ENCODE data around the gene ESR2. TPM values are rescaled to one million over a fixed set of nuclear protein-coding genes. Genes with fewer than 3 reads are reported as not detected.

ESR2 gene
- total RNA-seq, 1 donor from 2014 or later = 0.06 TPM

DNA sequence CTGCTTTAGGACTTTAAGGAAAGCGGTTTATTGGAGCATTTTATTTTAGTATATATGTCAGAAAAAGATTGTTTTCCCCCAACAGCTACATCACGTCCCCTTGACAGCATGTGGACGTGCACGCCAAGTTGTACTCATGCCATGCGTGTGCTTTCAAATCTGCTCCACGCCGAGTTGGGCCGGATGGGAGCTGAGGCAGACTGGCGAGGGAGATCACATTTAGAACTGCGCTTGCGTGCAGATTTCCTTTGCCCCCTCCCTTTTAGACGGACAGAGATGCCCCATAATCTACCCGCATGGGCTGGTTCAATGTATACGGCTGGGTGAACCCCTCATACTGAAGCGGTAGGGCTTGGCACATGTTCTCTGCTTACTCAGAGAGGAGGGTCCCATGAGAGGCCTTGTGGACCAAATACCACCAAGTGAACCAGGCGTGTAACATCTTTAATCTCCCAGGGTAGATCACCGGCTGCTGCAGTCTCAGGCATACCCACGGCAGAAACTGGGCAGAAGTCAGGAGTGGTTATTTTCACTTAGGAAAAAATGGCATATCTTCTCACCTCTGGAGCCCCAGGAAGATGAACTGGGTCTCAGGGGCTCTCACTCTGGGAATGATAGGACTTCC, 92.1 kb downstream of the ESR2 start:
- no peak overlapping the region for H3K4me3 ChIP-seq (ENCODE audit: low read depth, low read length)
- TF ChIP-seq, protein P1, sequence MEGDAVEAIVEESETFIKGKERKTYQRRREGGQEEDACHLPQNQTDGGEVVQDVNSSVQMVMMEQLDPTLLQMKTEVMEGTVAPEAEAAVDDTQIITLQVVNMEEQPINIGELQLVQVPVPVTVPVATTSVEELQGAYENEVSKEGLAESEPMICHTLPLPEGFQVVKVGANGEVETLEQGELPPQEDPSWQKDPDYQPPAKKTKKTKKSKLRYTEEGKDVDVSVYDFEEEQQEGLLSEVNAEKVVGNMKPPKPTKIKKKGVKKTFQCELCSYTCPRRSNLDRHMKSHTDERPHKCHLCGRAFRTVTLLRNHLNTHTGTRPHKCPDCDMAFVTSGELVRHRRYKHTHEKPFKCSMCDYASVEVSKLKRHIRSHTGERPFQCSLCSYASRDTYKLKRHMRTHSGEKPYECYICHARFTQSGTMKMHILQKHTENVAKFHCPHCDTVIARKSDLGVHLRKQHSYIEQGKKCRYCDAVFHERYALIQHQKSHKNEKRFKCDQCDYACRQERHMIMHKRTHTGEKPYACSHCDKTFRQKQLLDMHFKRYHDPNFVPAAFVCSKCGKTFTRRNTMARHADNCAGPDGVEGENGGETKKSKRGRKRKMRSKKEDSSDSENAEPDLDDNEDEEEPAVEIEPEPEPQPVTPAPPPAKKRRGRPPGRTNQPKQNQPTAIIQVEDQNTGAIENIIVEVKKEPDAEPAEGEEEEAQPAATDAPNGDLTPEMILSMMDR (conservative IDR thresholded peaks at IDR 0.05; ENCODE audit: low read depth, low read length) = no peak
- DNase-seq (ENCODE audit: low read depth) = no peak

DNA sequence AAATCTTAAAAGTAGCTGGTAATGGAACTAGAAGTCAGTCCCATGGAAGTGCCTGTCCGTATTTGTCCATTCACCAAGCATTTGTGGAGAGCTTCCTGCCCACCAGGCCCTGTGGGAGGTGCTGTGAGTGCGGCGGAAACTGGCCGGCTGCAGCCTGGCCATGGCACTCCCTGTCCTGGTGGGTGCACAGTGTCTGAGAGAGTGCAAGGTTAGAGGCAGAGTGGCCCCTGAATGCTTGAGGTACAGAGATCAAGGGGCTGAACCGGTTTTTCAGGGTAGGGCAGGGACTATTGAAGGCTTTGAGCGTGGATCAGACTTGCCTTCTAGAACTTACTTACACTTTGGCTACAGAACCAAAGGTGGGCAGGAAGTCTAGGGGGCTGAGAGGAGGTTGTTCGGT, 92.9 kb downstream of the ESR2 start:
- no peak overlapping the region for H3K4me3 ChIP-seq (ENCODE audit: low read depth, low read length)
- no peak for DNase-seq (ENCODE audit: low read depth)
- TF ChIP-seq, protein P1 (conservative IDR thresholded peaks at IDR 0.05; ENCODE audit: low read depth, low read length) = no peak

DNA sequence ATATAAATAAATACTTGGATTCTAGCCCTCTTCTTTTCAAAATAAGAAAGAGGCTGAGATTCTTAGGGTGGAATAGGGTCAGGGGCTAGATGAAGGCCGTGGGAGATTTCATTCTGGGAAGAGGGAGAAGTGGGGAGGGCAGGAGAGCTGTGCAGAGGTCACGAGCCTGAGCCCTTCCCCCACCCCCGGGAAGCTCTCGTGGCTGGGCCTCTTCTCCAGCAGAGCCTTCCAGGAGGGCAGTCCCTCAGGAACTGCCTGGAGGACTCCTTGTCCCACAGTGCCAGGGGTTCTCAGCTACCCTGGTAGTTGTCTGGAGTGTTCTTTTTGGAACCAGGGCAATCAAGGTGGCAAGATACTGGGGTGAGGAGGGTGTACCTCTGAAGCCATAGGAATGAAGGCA, 94.0 kb downstream of the ESR2 start:
- TF ChIP-seq, protein P1 (conservative IDR thresholded peaks at IDR 0.05; ENCODE audit: low read depth, low read length) = no peak
- DNase-seq (ENCODE audit: low read depth) = no peak
- no peak overlapping the region for H3K4me3 ChIP-seq (ENCODE audit: low read depth, low read length)

DNA sequence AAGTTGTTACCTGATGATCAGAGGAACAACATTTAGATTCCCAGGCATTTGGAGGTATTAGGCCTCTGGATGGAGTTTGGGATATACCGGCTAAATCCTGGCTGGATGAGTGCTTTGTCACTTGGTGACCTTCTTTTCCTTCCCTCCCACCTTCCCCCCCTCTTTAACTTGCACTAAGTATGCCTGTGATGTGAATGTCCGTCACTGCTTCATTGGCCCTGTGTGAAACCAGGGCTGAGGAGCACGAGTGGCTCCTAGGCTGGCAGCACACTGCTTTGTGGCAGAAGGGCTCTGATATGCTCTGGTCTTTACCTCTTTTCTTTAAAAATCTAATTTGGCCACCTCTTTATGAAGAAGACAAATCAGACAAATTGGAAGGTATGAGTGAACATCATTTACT, 95.7 kb downstream of the ESR2 start:
- TF ChIP-seq, protein P1 (conservative IDR thresholded peaks at IDR 0.05; ENCODE audit: low read depth, low read length) = no peak
- DNase-seq (ENCODE audit: low read depth) = no peak
- no peak overlapping the region for H3K4me3 ChIP-seq (ENCODE audit: low read depth, low read length)

DNA sequence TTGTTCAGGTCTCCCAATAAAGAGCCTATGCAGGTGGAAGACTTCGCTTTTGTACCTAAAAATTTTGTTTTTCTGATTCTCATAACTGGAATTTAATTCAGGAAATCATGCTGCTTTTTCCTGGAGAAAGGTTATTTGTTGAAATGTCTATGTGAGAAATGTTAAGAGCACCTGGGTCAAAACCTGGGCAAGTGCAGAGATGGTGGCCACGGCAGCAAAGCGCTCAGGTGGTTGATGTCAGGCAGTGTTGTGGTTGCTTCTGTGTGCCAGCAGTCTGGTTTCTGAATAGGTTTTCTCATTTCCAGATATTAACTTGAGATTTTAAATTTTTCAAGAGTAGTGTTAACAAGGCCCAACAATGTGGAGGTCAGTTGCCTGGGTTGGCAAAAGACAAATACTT, 96.2 kb downstream of the ESR2 start:
- TF ChIP-seq, protein P1 (conservative IDR thresholded peaks at IDR 0.05; ENCODE audit: low read depth, low read length) = no peak
- DNase-seq (ENCODE audit: low read depth) = no peak
- H3K4me3 ChIP-seq (ENCODE audit: low read depth, low read length) = no peak overlapping the region

DNA sequence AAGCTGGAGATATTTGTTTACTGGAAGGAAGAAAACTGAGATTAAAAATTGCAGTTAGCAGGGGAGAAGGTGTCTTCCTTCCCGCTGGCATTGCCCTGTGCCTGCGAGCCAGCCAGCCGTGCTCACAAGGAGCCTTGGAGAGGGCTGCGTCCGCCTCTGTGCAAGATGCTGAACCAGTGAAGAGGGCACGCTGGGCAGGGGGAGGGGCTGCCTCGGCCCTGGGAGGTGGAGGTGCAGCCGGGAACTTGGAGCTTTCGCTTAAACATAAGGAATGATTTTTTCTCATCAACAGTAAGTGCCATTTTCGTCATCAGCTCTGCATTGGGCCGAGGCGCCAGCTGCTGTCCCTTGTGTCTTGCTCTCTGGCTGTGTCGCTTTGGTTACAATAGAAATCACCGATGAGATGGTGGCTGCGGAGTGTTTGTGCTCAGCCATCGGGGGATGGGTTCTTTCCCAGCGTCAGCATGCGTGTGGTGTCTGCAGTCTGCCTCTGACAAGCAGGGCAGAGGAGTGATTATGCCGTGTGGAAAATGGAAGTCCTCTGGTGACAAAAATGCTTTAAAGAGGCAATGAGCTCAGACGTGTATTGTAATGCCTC, 97.3 kb downstream of the ESR2 start:
- no peak overlapping the region for H3K4me3 ChIP-seq (ENCODE audit: low read depth, low read length)
- no peak for DNase-seq (ENCODE audit: low read depth)
- TF ChIP-seq, protein P1 (conservative IDR thresholded peaks at IDR 0.05; ENCODE audit: low read depth, low read length) = no peak

DNA sequence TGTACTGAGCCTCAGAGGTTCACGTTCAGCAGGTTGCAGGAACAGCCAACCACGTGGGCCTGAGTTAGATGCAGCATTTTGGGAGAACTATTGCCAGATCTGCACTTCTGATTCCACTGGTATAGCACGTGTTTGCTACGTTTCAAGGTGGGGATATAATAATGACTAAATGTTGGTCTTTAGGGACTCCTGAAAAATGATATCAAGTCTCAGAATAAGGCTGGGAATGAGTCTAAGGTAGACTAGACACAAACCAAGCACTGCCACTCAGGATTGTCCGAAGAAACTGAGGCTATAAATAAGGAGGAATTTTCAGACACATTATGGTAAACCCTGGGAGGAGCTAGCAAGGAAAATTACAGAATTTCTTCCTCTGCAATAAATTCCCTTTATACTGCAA, 98.1 kb downstream of the ESR2 start:
- H3K4me3 ChIP-seq (ENCODE audit: low read depth, low read length) = no peak overlapping the region
- TF ChIP-seq, protein P1 (conservative IDR thresholded peaks at IDR 0.05; ENCODE audit: low read depth, low read length) = no peak
- no peak for DNase-seq (ENCODE audit: low read depth)
